Left lung (tissue), 10 donors: ENCODE measurements around the gene DDO. TPM values are rescaled to one million over a fixed set of nuclear protein-coding genes. Genes with fewer than 3 reads are reported as not detected.

ENCODE experiments used
- ATAC-seq: fragments of 200-7000 bp; cut with Tn5 transposase; one replicate; pipeline ENCODE4 v1.9.1; 2020; ENCODE audit warnings: moderate library complexity
- DNase-seq, 4 donors: peaks; one replicate each; pipeline ENCODE4 v3.0.0-alpha.2; 2013 to 2020
- H3K27ac ChIP-seq, 2 donors: fragments of 200-600 bp; sonication (generic) in 1 of 2; one replicate each; pipeline versions ENCODE4 v1.5.0 to v1.8.0; 2020 to 2021
- H3K27me3 ChIP-seq, 2 donors: fragments of 200-600 bp; sonication (generic) in 1 of 2; one replicate each; pipeline versions ENCODE4 v1.5.0 to v1.8.0; 2020 to 2021
- H3K36me3 ChIP-seq, 2 donors: fragments of 200-600 bp; sonication (generic) in 1 of 2; one replicate each; pipeline versions ENCODE4 v1.5.0 to v1.8.0; 2020 to 2021
- H3K4me1 ChIP-seq, 2 donors: fragments of 200-600 bp; one replicate each; pipeline ENCODE4 v1.8.0; 2021
- H3K4me3 ChIP-seq, 2 donors: fragments of 200-600 bp; sonication (generic) in 1 of 2; one replicate each; pipeline versions ENCODE4 v1.5.0 to v1.8.0; 2020 to 2021; ENCODE audit warnings: mild to moderate bottlenecking in 1 of 2
- H3K9me3 ChIP-seq, 2 donors: fragments of 200-600 bp; sonication (generic) in 1 of 2; one replicate each; pipeline versions ENCODE4 v1.5.0 to v1.8.0; 2020 to 2021
- CTCF ChIP-seq, 2 donors: fragments of 200-600 bp; sonication (generic) in 1 of 2; IDR thresholded peaks; one replicate each; pipeline versions ENCODE4 v1.5.0 to v1.8.0; 2021; ENCODE audit warnings: antibody characterized with exemption in 2 of 2
- intact Hi-C, 2 donors: fragments of 100-400 bp; cut with DNase I; formaldehyde crosslinking; loops; one replicate each; pipeline versions ENCODE4 v1.11.2 to v1.14.2; 2022
- polyA plus RNA-seq, 6 donors: library from polyadenylated mRNA; unstranded; fragments of 120-200 nt; gene quantifications; one replicate each; pipeline ENCODE4 v1.2.1, GENCODE V29; 2013; ENCODE audit not compliant: insufficient read length in 6 of 6
- total RNA-seq, 2 donors: library from RNA; stranded (reverse); fragmentation: NEBNext Ultra II Directional; extraction: Animal tissue kit (Norgen Biotek cat#: 25700); gene quantifications; one replicate each; pipeline ENCODE4 v1.2.1, GENCODE V29; 2021
- donor health status: DM: no; HTN: yes; CAD: no.
- donor health status: DM: no; HTN: no; CAD: no.

DDO gene
- total and polyA plus RNA-seq, 8 donors = 0.61 to 2.4 (median 1.7) TPM

GRCh38 chr6:110359556-110359955 lies 55.8 kb downstream of the DDO start:
- H3K4me3 ChIP-seq = no peak overlapping the region
- DNase-seq (peak in 1 of 4 donors; percentile 32), ATAC-seq (no peak)
- intact Hi-C loops = no loop called here
- no peak for TF ChIP-seq CTCF (IDR thresholded peaks at IDR 0.05)
- peaks cover 4 to 7% of the 10 kb centered on the region in 2 donors for H3K4me1 ChIP-seq
- H3K27me3 ChIP-seq = peaks cover 12 to 53% of the 10 kb centered on the region in 2 donors
- H3K36me3 ChIP-seq = no peaks in the 10 kb centered on the region
- H3K9me3 ChIP-seq = no peaks in the 10 kb centered on the region
- no peak overlapping the region for H3K27ac ChIP-seq

- Histone ChIP-seq H3K4me1 (peaks cover 4 to 7% of the 10 kb centered on the region in 2 donors), H3K27me3 (peaks cover 12 to 53% of the 10 kb centered on the region in 2 donors), H3K4me3 (peak overlapping the region; percentile 28 to 39), H3K9me3 (no peaks in the 10 kb centered on the region), H3K27ac (no peak overlapping the region), H3K36me3 (no peaks in the 10 kb centered on the region)
- ATAC-seq = no peak
- DNase-seq = no peak
- intact Hi-C loops = no loop called here
- no peak for TF ChIP-seq CTCF (IDR thresholded peaks at IDR 0.05)
These were observed 56.7 kb downstream of the DDO start for GRCh38 chr6:110358553-110359160.

DNA sequence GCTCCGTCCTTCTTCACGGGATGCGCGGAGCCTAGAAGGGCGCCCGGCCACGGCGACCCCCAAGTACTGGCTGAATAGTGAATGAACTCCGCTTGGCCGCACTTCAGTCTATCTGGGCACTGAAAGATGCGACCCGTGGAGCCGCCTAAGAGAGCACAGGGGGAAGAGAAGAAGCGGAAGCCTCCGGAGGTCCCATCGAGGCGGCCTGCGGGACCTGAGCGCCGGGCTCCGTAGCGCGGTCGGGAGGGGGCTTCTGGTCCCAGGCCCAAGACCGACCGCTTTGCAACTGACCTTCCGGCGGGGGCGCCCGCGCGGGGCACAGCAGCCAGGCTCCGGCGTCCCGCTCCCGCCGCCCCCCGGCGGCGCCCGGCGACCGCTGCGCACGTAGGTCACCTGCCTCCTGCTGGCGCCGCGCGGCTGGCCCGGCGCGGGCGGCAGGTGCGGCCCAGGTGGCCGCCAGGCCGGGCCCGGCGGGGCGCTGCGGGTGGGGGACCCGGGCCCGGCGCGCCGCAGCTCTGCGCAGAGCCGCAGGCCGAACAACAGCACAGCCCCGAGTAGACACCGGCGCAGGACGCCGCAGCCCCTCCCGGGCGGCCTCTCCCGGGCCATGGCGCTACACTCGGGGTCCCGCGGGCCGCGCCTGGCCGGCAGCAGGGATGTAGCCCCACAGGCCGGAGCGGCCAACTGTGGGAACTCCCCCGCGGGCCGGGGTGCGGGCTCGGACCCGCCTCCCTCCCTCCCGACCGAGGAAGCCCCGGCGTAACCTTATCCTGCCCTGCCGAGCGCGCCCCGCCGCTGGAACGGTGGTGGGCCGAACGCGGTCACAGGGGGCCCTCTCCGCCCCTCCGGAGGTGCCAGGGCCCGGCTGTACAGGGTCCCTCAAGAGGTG lies 57.5 kb downstream of the DDO start, which contains the start of gene METTL24:
TSS of gene METTL24 (minus strand) at position 686 of the 889 bp plus-strand sequence. CDS start at position 609, 77 bp downstream.
- DNase-seq (peak in 3 of 4 donors; percentile 40 to 72 (median 67)), ATAC-seq (peak; percentile 68)
- Histone ChIP-seq H3K4me1 (peaks cover 4 to 7% of the 10 kb centered on the region in 2 donors), H3K36me3 (no peaks in the 10 kb centered on the region), H3K27ac (peak within 1 kb of the TSS in 1 of 2 donors; percentile 50), H3K27me3 (peaks cover 12 to 53% of the 10 kb centered on the region in 2 donors), H3K9me3 (no peaks in the 10 kb centered on the region), H3K4me3 (peak within 1 kb of the TSS; percentile 31 to 39)
- TF ChIP-seq CTCF (IDR thresholded peaks at IDR 0.05) = no peak
- intact Hi-C loops = no loop called here

GRCh38 chr6:110357298-110357663 lies 58.1 kb downstream of the DDO start:
- peak overlapping the region; percentile 31 to 39 for H3K4me3 ChIP-seq
- intact Hi-C loops = no loop called here
- H3K27ac ChIP-seq = peak overlapping the region in 1 of 2 donors; percentile 50
- TF ChIP-seq CTCF (IDR thresholded peaks at IDR 0.05) = no peak
- H3K27me3 ChIP-seq = peaks cover 12 to 53% of the 10 kb centered on the region in 2 donors
- H3K4me1 ChIP-seq = peaks cover 4 to 7% of the 10 kb centered on the region in 2 donors
- no peaks in the 10 kb centered on the region for H3K36me3 ChIP-seq
- no peaks in the 10 kb centered on the region for H3K9me3 ChIP-seq
- ATAC-seq = peak; percentile 37
- no peak for DNase-seq

DNA sequence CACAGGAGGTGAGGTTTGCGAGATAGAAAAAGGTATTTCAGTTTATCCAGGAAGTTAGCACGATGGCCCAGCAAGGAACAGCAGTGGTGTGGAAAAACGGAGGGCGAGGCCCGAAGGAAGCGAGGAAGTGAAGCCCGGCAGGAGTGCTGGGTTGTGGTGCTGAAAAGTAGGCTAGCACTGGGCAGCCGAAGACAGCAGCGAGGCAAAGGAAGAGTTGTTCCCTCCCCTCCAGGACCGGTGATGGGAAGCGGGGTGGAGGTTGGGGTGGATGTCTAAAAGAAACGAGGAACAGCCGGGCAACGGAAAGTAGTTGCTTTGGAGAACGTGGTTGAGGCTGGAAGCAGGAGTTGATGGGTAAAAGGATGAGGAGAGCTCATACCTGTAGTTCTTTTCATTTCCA lies 58.6 kb downstream of the DDO start:
- H3K9me3 ChIP-seq = no peaks in the 10 kb centered on the region
- no peak overlapping the region for H3K4me3 ChIP-seq
- intact Hi-C loops = no loop called here
- DNase-seq (no peak), ATAC-seq (no peak)
- H3K27me3 ChIP-seq = peaks cover 12 to 53% of the 10 kb centered on the region in 2 donors
- H3K27ac ChIP-seq = no peak overlapping the region
- no peaks in the 10 kb centered on the region for H3K36me3 ChIP-seq
- TF ChIP-seq CTCF (IDR thresholded peaks at IDR 0.05) = no peak
- peaks cover 7% of the 10 kb centered on the region in 2 donors for H3K4me1 ChIP-seq
